LNCaP clone FGC (cell line): ENCODE data around the gene CXCL8.

ENCODE experiments used
- DNase-seq: peaks from one replicate; pipeline ENCODE4 v3.0.0-alpha.2; 2011; ENCODE audit warnings: low read depth
- H3K4me3 ChIP-seq: 2 replicates; pipeline ENCODE4 v1.5.1; 2011; ENCODE audit warnings: mild to moderate bottlenecking, low read depth, low read length, control low read depth
- CTCF ChIP-seq: IDR thresholded peaks from 2 replicates; pipeline ENCODE4 v1.5.1; 2012; ENCODE audit warnings: mild to moderate bottlenecking; ENCODE audit not compliant: control insufficient read depth, insufficient read depth; ENCODE audit errors: extremely low read depth

The CXCL8 gene

DNA sequence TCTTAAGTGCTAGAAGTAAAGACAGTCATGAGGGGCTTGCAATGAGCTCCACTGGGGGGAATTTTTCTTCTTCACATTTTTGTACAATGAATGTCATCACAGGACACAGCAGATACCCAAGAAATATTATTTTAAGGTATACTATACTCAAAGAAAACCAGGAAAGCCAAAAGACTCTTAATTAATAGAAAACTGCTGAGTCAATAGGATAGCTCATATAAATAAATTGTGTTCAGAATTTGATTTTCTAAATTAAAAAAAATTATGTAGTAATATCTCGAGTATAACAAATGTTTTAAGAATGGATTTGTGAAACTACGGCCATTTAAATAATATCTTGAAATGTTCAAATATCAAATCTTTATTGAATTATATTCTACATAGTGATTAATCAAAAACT, 25.7 kb upstream of the CXCL8 start:
- H3K4me3 ChIP-seq, result no peak overlapping the region
- DNase-seq, result no peak
- TF ChIP-seq CTCF, result no peak

GRCh38 chr4:73715659-73716058, 24.7 kb upstream of the CXCL8 start:
- TF ChIP-seq CTCF, result no peak
- H3K4me3 ChIP-seq, result no peak overlapping the region
- DNase-seq, result no peak

GRCh38 chr4:73718375-73719373, 21.7 kb upstream of the CXCL8 start:
- H3K4me3 ChIP-seq, result no peak overlapping the region
- DNase-seq, result no peak
- no peak for TF ChIP-seq CTCF

DNA sequence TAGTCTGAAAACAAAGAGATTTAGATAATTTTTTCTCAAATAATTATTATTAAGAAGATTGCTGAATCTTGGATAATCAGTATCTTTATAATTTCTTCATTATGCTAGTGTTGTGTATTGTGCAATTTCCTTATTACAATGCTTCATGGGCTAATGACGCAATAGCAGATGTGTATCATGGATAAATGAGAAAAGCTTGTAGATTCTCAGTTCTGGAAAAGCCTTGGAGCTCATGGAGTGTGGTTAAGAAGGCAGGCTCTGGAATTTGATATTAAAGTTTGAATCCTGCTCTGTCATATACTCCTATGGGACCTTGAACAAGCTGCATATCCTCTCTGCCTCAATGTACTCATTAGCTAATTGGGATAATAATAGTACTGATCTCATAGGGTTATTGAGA, 18.9 kb upstream of the CXCL8 start:
- no peak for TF ChIP-seq CTCF
- no peak overlapping the region for H3K4me3 ChIP-seq
- DNase-seq, result no peak

DNA sequence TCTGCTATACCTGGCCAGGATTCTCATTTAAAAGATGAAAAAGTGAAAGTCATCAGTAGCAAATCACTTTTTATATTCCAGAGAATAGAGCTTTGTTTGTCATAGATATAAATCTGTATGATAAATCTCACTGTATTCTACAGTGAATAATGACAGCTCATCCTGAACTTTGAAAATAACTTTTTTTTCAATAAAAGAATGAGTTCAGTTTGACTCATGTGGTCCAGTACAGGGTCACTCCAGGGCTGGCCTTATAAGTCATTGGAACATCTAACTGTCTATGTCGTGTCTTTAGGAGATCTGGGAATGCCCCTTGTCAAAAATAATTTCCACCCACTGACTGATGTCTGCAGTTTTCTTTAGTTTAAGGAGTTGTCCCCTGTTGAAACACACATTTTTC, 18.5 kb upstream of the CXCL8 start:
- DNase-seq, result no peak
- H3K4me3 ChIP-seq, result no peak overlapping the region
- no peak for TF ChIP-seq CTCF

DNA sequence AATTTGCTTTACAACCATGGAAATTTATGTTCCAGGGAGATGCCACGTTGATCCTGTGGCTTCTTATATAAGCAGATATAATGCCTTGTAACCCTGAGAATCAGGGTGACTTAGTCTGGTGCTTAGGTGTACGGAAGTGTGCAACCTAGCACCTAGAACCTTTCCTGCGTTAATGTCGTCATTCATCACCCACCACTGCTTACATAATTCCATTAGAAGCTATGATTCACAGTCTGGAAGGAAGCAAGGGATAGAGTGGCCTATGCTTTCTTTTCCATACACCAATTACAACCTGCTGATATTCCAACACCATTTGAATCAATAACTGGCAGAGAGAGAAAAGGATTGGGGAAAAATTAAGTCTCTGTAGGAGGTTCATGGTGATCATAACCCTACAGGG, 17.3 kb upstream of the CXCL8 start:
- H3K4me3 ChIP-seq, result no peak overlapping the region
- DNase-seq, result no peak
- no peak for TF ChIP-seq CTCF

GRCh38 chr4:73723928-73724327, 16.4 kb upstream of the CXCL8 start:
- no peak for TF ChIP-seq CTCF
- no peak for DNase-seq
- H3K4me3 ChIP-seq, result no peak overlapping the region
